ENCODE data around the gene MAMDC4. TPM values are rescaled to one million over a fixed set of nuclear protein-coding genes. Genes with fewer than 3 reads are reported as not detected.

The MAMDC4 gene
- total RNA-seq, 1 donor from 2014 or later = 22.6 TPM

DNA sequence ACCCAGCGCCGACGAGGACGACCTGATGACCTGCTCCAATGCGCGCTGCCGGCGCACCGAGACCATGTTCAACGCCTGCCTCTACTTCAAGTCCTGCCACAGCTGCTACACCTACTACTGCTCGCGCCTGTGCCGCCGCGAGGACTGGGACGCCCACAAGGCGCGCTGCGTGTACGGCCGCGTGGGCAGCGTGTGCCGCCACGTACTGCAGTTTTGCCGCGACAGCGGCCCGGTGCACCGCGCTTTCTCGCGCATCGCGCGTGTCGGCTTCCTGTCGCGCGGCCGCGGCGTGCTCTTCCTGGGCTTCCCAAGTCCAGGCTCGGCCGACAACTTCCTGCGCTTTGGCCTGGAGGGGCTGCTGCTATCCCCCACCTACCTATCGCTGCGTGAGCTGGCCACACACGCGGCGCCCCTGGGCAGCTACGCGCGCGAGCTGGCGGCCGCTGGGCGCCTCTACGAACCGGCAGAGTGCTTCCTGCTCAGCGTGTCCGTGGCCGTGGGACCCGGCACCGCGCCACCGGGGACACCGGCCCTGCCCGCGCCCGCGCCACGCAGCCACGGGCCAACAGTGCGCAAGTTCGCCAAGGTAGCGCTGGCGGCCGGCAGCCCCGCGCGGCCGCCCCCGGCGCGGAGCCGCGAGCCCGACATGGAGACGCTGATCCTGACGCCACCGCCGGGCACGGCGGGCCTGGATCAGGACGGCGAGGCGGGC lies 5.6 kb upstream of the MAMDC4 start:
- Mint-ChIP-seq H3K4me1 (peaks cover 14% of the 10 kb centered on the region), H3K27ac (no peak overlapping the region), H3K27me3 (ENCODE audit: low read depth) (peaks cover 16% of the 10 kb centered on the region), H3K9me3 (no peaks in the 10 kb centered on the region), H3K36me3 (peaks cover 2% of the 10 kb centered on the region), H3K4me3 (peak overlapping the region; percentile 64)
- DNase-seq (ENCODE audit: low spot score in 2 of 2, unreplicated experiment in 2 of 2) = no peak
- no peak for TF ChIP-seq CTCF (IDR thresholded peaks at IDR 0.05; ENCODE audit: unreplicated experiment)

- peak in 1 of 2 experiments; percentile 66 for DNase-seq (ENCODE audit: low spot score in 2 of 2, unreplicated experiment in 2 of 2)
- peaks cover 16% of the 10 kb centered on the region for H3K27me3 Mint-ChIP-seq (ENCODE audit: low read depth)
- TF ChIP-seq CTCF (IDR thresholded peaks at IDR 0.05; ENCODE audit: unreplicated experiment) = no peak
- peak overlapping the region; percentile 91 for H3K27ac Mint-ChIP-seq
- H3K4me3 Mint-ChIP-seq = peak overlapping the region; percentile 94
- peaks cover 9% of the 10 kb centered on the region for H3K4me1 Mint-ChIP-seq
- no peaks in the 10 kb centered on the region for H3K9me3 Mint-ChIP-seq
- H3K36me3 Mint-ChIP-seq = peaks cover 2% of the 10 kb centered on the region
Observed at GRCh38 chr9:136847088-136847825, 4.9 kb upstream of the MAMDC4 start.

GRCh38 chr9:136847826-136848392 lies 4.2 kb upstream of the MAMDC4 start:
- peak overlapping the region; percentile 94 for H3K4me3 Mint-ChIP-seq
- no peak for TF ChIP-seq CTCF (IDR thresholded peaks at IDR 0.05; ENCODE audit: unreplicated experiment)
- peak in 1 of 2 experiments; percentile 81 for DNase-seq (ENCODE audit: low spot score in 2 of 2, unreplicated experiment in 2 of 2)
- H3K36me3 Mint-ChIP-seq = peaks cover 2% of the 10 kb centered on the region
- H3K9me3 Mint-ChIP-seq = no peaks in the 10 kb centered on the region
- peak overlapping the region; percentile 91 for H3K27ac Mint-ChIP-seq
- H3K27me3 Mint-ChIP-seq (ENCODE audit: low read depth) = peaks cover 16% of the 10 kb centered on the region
- peaks cover 7% of the 10 kb centered on the region for H3K4me1 Mint-ChIP-seq

DNA sequence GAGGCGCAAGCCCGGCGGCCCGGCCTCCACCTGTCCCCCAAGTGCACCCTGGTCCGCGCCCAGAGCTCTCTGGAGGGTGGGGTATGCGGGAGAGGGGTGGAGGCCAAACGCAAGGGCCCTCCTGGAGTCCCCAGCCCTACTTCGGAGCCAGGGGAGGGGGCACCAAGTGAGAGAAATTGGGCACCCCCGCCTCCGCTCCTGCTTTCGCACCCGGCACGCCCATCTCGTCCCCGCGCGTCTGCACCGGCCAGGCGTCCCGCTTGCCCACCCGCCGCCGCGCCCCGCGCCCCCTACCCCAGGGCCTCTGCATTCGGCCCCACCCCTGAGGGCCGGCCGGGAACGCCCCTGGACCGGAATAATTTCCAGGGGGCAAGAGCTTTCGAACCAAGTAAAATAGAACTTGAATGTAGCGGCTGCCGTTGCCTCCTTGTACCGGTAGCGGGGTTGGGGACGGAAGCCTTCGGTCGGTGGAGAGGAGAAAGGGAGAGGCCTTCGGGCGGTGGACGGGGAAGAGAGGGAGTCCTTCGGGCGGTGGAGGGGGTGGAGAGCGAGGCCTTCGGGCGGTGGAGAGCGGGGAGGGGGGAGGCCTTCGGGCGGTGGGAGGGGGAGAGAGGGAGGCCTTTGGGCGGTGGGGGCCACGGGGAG lies 3.6 kb upstream of the MAMDC4 start:
- peaks cover 16% of the 10 kb centered on the region for H3K27me3 Mint-ChIP-seq (ENCODE audit: low read depth)
- peaks cover 2% of the 10 kb centered on the region for H3K36me3 Mint-ChIP-seq
- DNase-seq (ENCODE audit: low spot score in 2 of 2, unreplicated experiment in 2 of 2) = peak in 1 of 2 experiments; percentile 64
- H3K9me3 Mint-ChIP-seq = no peaks in the 10 kb centered on the region
- H3K4me1 Mint-ChIP-seq = peaks cover 7% of the 10 kb centered on the region
- H3K27ac Mint-ChIP-seq = peak overlapping the region; percentile 94
- no peak for TF ChIP-seq CTCF (IDR thresholded peaks at IDR 0.05; ENCODE audit: unreplicated experiment)
- peak overlapping the region; percentile 94 for H3K4me3 Mint-ChIP-seq

- Mint-ChIP-seq H3K4me3 (peak within 1 kb of the TSS; percentile 94), H3K36me3 (peaks cover 2% of the 10 kb centered on the region), H3K27me3 (ENCODE audit: low read depth) (peaks cover 16% of the 10 kb centered on the region), H3K4me1 (peaks cover 7% of the 10 kb centered on the region), H3K9me3 (no peaks in the 10 kb centered on the region), H3K27ac (peak within 1 kb of the TSS; percentile 96)
- peak; percentile 98 to 99 for DNase-seq (ENCODE audit: low spot score in 2 of 2, unreplicated experiment in 2 of 2)
- no peak for TF ChIP-seq CTCF (IDR thresholded peaks at IDR 0.05; ENCODE audit: unreplicated experiment)
Observed at GRCh38 chr9:136849038-136849959, 2.8 kb upstream of the MAMDC4 start, which contains the start of gene PHPT1. Gene PHPT1, plus strand, starts transcription at chr9:136849409. Its CDS starts 22 bp downstream, at chr9:136849431.
